CD4-positive, alpha-beta T cell treated with Interleukin-2 at 100 ng/mL for 4 hours (primary cell): ENCODE results near the gene ZNF69.
"Not testable (repeated sequence)": the region's sequence is repeated elsewhere in the genome, so short reads cannot be mapped to it uniquely, and the experiment has no call there.

Experiments
- DNase-seq: peaks from one replicate; pipeline ENCODE4 v3.0.0-alpha.2; 2020; ENCODE audit warnings: low spot score

ZNF69 gene

GRCh38 chr19:11887611-11888531, at the start of gene ZNF69:
ZNF69 (plus strand) TSS chr19:11887782; CDS start chr19:11887924, 142 bp downstream.
- DNase-seq = peak; percentile 41

- DNase-seq = no peak
Observed at GRCh38 chr19:11843722-11844121, 43.9 kb upstream of the ZNF69 start.

GRCh38 chr19:11847615-11848014, 40.0 kb upstream of the ZNF69 start:
- DNase-seq = not testable (repeated sequence)

- DNase-seq = no peak
Observed at GRCh38 chr19:11848200-11848593, 39.4 kb upstream of the ZNF69 start.

- DNase-seq = peak; percentile 87
Observed at GRCh38 chr19:11848594-11849469, 38.8 kb upstream of the ZNF69 start, which contains the start of gene ZNF439. ZNF439 (plus strand) TSS chr19:11848726; CDS start chr19:11848868, 142 bp downstream.

GRCh38 chr19:11850289-11850688, 37.3 kb upstream of the ZNF69 start:
- not testable (repeated sequence) for DNase-seq

- DNase-seq = no peak
Observed at GRCh38 chr19:11853358-11853757, 34.2 kb upstream of the ZNF69 start.

GRCh38 chr19:11856596-11857250, 30.9 kb upstream of the ZNF69 start:
- no peak for DNase-seq

GRCh38 chr19:11860721-11861120, 26.9 kb upstream of the ZNF69 start:
- DNase-seq = no peak

- no peak for DNase-seq
Observed at GRCh38 chr19:11861301-11861700, 26.3 kb upstream of the ZNF69 start.

GRCh38 chr19:11867766-11868165, 19.8 kb upstream of the ZNF69 start:
- not testable (repeated sequence) for DNase-seq

- DNase-seq = no peak
Observed at GRCh38 chr19:11868188-11868587, 19.4 kb upstream of the ZNF69 start.

GRCh38 chr19:11872624-11873023, 15.0 kb upstream of the ZNF69 start:
- DNase-seq = no peak

GRCh38 chr19:11873762-11874161, 13.8 kb upstream of the ZNF69 start:
- DNase-seq = no peak

- peak; percentile 37 for DNase-seq
Observed at GRCh38 chr19:11879687-11880266, 7.8 kb upstream of the ZNF69 start.

- DNase-seq = no peak
Observed at GRCh38 chr19:11880598-11880997, 7.0 kb upstream of the ZNF69 start.

GRCh38 chr19:11881151-11881800, 6.3 kb upstream of the ZNF69 start:
- peak; percentile 68 for DNase-seq

GRCh38 chr19:11882606-11883005, 5.0 kb upstream of the ZNF69 start:
- no peak for DNase-seq

- no peak for DNase-seq
Observed at GRCh38 chr19:11887234-11887610, 360 bp upstream of the ZNF69 start.

- not testable (repeated sequence) for DNase-seq
Observed at GRCh38 chr19:11889901-11890300, 2.3 kb downstream of the ZNF69 start.

GRCh38 chr19:11890634-11891033, 3.1 kb downstream of the ZNF69 start:
- no peak for DNase-seq
